Measurements from ENCODE around the gene CBX4.

Gene CBX4

DNA sequence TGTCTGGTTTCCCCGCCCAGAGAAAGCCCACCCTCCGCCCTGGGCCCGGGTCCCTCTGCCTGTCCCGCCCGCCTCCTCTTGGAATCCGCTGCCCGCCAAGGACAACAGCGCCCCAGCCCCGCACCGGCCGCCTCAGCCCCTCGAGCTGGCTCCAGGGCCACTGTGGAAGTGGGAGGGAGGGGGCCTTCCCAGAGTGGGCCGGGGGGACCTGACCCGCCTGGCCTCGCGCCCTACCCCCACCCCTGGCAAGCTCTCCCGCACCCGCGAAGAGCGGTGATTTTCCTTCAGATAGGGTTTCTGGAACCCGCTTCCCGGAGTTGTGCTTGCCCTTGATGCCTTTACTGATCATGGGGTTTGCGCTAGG is 40.1 kb downstream of the CBX4 start:
- peak in 1 of 6 experiments; percentile 38 for DNase-seq

DNA sequence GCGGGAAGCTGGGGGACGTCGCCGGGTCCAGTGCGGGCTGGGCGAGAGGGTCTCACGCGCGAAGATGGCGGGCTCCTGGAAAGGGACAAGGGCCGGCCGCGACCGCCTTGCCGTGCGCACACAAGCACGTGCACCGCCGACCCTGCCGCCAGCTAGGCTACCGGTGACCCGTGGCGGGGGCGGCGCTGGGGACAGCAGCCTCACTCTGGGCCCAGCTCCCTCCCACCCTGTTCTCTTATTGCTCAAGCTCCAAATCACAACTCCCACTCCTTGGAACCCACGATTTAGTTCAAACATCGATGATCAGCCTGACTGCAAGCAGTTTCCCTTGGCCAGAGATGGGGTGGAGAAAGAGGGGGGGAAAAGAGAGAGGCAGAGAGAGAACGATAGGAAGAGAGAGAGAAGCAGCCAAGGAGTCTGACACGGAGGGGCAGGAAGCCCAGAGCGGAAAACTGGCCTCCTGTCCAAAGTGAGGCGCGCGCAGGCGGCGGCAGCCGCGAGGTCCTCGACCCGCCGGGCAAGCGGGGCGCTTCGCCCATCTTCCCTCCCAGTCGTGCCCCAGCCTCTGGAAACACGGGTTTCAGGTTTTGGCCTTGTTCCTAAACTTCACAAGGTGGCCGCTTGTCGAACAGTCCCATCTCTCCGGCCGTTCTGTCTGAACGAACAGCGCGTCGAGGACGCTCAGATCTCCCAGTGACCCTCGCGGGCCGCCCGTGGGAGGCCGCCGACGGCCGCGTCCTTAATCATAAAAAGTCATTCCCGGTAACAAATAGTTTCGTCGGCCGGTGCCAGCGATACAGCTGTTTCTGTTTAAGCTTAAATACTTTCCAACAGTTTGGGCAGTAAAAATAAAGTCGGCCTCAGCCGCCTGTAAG is 40.7 kb downstream of the CBX4 start:
- peak in 2 of 6 experiments; percentile 31 to 38 for DNase-seq

DNA sequence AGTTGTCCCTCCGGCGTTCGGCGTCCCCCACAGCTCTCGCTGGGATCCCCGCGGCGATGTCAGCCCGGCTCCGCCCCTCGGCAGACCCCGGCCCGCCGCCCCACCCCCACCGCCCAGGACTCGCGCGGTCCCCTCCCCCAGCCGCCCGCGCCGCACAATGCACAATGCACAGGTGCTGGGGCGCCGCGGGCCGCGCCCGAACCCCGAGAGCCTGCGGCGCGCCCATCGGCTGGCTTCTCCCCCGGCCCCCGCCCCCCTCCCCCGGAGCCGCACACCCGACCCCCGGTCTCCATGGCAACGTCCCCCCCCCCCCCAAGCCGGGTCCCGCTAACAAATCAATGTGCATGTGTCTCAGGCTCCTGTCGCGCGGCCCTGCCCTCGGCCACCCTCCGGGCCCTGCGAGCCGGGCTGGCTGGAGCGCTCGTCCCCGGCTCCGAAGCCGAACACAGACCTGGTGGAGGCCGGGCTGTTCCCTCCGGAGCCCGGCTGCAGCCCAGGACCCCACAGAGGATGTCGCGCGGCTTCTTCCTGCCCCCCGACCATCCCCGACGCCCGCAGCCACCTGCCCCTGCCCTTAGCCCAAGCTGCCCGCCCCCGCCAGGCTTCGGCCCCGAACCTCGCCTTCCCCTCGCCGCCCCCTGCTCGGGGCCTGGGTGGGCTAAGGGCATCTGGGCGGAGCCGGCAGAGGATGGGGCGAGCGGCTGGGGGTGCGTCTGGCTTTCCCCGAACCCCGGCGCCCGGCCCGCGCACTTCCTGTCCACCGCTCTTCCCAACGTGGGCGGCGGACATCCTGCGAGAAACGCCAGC is 41.5 kb downstream of the CBX4 start:
- DNase-seq: peak in 3 of 6 experiments; percentile 50 to 55 (median 51)

DNA sequence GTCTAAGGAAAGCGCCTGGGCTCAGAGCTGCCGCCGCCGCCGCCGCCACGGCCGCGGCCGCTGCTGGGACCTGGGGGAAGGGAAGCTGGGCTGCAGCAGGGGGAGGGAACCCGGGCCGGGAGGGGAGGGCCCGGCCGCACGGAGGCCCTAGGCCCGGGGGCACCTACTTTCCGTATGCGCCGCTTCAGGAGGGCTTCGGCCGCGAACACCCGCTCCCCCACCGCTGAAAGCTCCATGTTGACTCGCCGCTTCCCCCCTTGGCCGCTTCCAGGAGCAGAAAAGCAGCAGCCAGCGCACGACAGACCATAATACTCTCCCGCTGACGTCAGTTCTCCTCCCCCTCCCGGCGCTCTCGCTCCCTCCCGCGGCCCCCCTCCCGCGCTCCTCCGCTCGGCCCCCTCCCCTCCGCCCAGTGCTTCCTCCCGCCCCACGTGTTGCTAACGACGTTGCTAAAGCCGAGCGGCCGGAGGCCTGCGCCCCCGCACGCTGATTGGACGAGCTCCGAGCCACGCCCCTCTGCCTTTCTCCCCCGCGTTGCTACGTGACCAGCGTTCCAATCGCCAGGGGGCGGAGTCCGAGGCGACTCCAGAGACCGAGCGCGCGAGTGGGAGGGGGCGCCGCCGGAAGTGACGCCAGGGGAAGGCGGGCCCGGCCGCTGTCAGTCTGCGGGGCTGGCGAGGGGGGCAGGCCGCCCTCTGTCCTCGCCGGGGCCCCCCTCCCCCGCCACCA is 42.3 kb downstream of the CBX4 start, which contains the start of gene CBX8:
Gene CBX8 (minus strand): TSS at position 315 of the 729 bp plus-strand sequence. CDS start 79 bp downstream, at position 236.
- DNase-seq: peak; percentile 96 to 98 (median 98)

DNA sequence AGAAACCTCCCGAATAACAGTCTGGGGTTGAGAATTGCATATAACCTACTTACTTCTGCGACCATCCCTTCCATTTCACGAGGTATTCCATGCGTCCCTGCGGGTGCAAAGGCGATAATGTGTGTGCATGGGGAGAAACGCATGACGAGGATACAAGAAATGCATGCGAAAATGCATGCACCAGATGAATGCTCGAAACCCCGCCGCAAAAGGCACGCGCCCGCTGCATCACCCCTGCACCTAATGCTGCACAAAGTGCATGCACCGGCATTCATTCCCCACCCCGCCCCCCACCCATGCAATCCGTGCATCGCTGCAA is 42.8 kb downstream of the CBX4 start:
- DNase-seq: no peak

DNA sequence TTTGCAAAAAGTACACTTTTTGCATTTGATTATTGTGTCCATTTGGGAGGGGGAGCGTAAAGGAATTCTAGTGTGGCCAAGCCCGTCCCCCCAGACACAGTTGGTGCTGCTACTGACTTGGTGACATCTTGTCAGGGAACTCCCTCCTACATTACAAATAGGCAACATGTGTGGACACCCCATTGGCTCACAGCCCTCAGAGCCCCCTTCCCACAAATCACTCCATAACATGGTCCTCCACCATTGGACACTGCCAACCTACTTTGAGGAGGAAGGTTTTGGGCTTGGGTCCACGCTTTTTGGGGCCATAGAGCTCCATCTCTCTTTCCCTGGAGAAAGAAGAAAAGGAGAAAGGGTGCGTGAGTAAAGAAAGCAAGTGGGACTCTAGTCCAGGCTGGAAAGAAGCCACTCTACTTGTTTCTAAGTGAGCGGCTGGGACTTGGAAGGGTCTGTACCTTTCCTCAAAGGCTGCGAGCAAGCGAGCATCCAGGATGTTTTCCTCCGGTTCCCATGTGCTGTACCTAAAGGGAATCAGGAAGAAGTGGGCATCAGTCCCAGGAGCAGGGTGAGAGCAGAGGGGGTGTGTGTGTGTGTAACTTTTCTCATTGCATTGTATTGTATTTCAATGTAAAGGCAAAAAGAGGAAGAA is 43.3 kb downstream of the CBX4 start:
- no peak for DNase-seq

DNA sequence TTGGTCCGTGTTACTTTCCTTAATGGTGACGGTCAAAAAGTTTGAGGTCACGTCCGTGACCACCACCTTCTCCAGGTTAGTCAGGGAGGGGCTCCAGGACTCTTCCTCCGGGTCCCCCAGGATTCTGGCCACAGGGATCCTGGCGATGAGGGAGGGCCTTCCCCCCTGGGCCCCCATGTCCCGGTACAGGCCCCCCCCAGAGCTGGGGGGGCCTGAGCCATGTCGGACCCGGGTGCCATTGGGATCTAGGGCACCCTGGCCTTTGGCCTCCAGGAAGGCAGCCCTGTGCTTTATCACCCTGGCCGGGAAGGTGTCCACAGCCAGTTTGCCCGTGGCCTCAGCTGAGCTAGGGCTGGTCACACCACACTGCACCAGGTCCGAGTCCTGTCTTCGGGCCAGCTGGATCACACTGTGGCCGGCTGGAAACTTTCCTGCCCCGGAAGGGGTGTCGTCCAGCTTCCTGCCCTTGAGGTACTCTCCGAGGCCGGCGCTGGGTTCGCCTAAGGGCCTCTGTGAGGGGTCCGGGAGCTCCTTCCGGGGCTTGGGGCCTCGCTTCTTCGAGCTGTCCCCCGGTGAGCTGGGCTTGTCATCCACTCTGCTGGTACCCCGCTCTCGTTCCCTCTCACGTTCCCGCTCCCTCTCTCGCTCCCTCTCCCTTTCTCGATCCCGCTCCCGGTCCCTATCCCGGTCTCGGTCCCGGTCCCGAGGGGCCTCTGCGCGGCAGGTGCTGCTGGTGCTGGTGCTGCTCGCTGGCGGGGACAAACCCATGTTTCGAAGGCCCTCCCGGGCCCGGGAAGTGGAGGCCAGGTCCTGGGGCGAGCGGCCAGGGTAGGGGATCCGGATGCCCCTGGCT is 44.4 kb downstream of the CBX4 start:
- DNase-seq: no peak

DNA sequence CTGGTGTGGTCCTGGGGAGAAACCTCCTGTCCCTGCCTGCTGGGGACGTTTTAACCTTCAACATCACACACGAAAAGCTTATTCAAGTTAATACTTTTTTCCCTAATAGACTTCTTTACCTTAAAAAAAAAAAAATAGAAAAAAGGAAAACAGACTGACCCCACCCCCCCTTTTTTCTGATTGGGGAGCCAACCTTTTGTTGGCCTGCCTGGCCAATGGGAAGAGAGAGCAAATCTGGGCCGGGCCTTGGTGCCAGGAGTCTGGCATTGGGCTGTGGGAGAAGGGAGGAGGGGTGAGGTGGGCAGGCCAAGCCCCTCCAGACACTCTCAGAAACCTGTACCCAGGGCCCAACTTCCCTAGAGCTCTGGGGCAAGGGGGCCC is 45.3 kb downstream of the CBX4 start:
- DNase-seq: no peak

DNA sequence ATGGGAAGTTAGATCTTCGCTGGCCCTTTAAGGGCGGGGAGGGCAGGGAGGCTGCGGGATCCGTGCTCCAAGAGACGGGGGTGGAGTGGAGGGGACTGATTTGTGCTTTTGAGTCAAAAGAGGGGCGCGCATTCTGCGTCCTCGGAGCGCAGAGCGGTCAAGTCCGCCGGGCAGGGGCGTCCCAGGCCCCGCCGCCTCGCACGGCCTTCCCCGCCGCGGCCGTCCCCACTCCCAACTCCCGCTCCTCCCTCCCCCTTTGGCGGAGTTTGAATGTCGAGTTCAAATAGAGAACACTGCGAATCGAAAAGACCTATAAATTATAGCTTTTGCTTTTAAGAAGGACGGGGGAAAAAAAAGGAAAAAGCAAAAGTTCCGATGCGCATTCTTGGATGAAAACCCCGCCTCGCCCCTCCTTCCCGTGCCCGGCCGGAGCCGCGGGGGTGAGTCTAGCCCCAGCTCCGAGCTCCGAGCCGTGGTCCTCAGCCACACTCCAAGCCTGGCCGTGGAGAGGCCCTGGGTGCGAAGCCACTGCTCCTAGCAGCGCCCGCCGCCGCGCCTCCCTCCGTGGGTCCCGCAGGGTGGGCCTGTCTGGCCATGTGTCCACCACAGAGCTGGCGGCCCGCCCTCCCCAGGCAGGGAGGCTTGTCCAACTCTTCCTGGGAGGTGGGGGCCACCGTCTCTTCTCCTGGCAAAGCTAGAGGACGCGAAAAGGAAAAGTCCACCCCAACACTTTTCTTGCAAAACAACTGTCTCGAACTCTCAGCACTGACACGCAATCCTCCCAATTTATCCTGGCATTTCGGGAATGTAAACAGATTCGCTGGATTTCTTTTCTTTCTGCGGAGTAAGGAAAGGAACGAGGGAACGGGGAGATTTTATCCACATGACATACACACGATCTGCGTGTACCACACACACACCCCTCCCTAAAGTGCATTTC is 46.0 kb downstream of the CBX4 start:
- no peak for DNase-seq

DNA sequence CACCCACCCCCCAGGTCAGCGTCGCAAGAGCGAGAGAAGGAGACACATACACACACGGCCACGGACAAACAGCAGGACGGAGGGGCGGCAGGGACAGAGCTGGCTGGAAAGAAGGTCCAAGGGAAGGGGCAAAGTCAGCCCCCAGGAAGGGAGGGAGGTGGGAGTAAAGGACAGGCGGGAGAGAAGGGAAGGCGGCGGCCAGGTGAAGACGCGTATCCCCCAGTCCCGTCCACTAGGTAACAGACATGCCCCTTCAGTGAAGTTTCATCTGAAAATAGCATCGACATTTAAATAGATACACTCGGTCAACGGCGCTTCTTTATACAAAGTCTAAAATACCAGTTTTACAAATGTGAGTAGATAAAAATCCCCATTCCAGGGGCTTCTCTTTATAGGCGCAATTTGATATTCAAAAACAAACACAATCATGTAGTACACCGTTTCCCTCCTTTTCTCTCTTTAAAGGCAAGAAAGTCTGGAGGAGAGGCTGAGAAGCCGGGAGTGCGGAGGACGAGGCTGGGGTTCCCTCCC is 46.8 kb downstream of the CBX4 start:
- no peak for DNase-seq

DNA sequence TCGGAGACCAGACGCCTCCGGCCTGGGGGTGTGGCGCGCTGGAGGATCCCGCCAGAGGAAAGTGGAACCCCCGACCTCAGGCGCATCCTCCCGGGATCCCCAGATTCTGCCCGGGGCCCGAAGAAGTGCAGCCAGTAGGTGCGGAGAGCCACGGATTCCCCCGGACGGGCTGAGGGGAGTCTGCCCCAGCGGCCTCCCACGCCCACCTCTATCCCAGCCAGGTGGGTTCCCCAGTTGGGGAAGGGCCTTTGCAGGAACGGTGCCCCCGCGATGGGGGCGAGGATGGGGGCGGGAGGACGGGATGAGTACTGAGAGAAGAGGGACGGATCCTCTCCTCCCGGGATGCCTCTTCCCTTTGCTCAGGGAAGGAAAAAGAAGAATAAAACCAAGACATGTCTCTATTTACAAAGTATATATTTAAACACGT is 47.5 kb downstream of the CBX4 start:
- no peak for DNase-seq

DNA sequence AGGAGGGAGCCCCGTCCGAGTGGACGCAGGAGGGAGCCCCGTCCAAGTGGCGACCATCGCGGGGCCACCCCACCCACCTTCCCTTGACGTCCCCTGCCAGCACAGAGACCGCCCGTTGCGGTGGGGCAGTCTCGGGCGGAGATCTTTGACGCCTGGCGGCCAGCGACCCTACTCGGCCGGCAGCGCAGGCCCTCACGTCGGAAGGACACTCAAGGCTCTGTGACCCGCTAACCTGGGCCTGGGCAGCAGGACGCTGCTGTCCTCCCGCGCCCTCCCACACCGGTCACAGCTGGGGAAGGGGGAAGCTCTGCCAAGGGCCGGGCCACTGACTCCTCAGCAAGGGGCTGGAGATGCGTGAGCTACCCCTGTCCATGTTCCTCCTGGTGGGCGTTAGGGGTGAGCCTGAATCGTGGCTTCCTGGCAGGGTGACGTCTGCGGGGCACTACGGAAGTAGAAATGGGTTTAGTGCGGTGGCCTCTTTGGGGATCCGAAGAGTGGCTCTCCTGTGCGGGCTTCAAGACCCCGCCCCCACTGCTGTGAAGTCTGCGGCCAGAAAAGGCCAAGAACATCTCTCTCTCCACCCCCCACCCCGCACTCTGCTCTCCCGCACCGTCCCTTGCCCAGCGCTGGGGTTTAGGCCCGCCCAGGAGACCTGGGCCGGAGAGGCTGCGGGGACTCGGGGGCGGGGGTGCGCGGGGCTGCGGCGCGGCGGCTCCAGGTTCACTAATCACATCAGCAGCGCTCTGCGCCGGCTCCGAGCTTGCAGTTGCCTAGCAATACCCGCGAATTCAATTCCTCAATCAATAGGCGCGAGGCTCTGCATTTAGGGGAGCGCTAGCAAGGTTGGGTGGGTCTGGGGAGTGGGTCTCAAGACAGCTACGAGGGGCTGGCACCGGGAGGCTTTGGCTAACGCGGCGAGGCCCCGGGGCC is 48.2 kb downstream of the CBX4 start:
- peak in 1 of 6 experiments; percentile 22 for DNase-seq

DNA sequence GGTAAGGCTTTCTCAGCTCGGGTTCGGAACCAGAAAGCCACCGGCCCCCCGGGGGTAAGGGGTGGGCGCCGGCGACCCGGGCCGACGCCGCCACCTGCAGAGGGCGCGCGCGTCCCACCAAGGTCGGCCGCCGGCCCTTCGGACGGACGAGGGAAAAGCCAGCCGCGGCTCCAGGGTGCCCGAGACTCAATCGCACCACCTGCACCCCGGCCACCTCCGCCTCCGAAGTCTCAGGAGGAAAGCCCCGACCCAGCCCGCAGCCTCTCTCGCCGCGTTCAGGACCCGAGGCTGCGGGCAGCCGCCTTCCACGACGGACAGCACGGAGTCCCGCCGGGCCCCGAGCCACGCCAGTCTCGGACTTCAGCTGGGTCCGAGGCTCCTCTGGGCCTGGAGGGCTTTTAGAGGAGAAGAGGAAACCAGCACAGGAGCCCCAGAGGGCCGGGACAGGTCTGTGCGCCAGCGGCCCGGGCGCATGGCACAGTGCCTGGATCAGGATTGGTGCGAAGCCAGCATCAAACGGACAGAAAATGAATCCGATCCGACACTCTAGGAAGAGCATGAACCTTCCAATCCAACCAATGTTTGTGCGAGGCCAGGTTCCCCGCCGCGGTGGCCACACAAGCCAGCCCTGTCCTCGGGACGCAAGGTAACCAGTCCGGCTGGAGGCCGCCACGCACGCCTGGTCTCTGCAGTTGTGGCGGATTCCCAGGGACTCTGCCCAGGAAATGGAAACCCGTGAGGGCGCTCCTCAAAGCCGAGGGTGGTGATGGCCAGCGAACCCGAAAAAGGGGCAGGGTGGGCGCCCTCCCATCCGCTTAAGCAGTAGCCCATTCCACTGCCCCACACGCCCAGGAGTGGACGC is 49.1 kb downstream of the CBX4 start:
- DNase-seq: peak in 1 of 6 experiments; percentile 21

DNA sequence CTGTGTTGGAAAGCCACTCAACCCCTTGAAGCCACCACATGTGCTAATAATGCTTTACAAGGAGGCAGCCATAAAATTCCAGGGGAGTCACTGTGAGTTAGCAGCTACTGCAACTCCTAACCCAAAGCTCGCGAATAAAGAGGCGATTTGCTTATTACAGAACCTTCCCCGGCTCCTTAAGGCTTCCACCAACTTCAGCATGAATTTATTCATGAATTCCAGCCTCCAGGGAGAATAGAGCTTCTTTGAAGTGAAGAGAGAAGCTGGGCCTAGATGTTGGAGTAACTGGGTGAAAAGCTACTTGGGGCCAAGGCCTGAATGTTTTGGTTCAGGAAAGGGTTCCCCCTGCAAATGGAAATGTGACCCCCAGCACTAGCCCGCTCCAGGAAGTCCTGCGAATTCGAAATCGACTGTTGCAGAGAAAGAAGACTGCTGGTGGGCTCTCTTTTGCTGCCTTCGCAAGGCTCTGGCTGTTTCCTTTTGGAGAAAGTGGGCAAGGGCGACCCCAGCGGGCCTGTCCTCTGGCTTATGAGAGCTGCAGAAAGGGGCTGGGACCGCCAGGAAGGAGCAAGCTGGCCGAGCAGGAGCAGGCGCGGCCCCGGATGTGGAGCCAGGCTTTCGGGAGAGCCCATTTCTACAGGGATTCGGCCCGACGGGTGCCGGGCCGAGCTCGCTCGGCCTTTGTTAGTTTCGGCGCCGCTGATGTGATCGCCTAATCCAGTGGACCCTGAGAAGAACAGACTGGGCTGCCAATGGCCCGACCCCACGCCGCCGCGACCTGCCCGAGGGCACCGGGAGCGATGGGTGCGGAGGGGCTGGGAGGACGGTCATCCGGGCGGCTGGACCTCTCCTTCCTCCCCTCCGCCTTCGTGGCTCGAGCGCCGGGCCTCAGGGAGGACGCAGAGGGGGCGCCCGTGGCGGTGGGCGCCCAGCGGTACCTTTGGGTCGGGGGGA is 50.0 kb downstream of the CBX4 start:
- DNase-seq: no peak

DNA sequence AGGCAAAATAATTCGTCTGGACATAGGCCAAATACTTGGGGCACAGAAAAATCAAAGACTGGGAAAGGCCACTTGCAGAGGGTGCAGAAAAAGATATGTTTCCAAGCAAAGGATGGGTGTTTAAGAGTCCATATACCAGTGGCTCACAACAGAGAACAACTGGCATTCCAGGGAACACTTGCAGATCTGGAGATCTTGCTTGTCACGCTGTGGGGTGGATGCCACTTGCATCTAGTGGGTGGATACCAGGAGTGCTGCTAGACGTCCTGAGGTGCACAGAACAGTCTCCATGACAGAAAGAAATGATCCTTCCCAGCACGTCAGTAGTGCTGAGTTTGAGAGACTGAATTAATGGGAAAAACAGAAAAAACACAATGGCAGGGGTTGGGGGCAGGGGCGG is 50.8 kb downstream of the CBX4 start:
- DNase-seq: no peak

DNA sequence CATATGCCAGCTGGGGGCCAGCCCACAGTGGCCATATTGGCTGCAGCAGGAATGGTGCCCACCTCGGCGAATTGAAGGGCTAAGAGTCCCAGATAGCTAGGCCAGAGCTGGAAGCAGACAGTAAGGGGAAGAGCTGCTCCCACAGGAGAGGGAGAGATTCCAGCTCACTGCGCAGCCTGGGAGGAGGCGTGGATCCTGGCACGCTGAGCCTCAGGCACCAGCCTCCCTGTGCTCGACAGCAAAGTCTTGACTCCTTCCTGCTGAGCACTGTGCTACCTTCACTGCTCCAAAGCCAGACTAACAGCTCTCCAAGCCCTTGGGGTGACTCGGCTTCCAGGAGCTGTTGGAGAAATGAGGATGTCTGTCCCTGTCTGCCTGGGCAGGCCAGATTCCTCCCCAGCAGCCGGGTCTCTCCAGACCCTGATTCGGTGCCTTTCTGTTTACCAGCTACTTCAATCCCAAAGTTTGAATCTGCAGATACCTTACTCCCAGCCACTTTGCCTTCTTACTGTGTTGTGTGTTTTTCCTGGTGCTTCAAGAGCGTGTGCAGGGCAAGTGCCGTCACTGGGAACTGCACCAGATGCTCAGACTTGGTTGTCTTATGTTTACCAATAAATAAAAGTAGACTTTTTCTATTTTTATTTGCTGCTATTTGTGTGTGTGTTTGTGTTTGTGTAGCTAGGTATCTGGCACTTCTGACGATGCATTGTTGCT is 52.2 kb downstream of the CBX4 start:
- no peak for DNase-seq

All from stimulated activated naive CD4-positive, alpha-beta T cell (primary cell).